ENCODE measurements around the gene ADGRL3.

- TF ChIP-seq POLR2A (IDR thresholded peaks at IDR 0.05; ENCODE audit: low read length) (no peak), GATA1 (IDR thresholded peaks at IDR 0.05; ENCODE audit: low read depth, low read length) (no peak)
Measured at GRCh38 chr4:61921920-61922319, 721.8 kb downstream of the ADGRL3 start.

Data from erythroblast (primary cell).